Astrocyte (in vitro differentiated cells and primary cell): ENCODE measurements around the gene KIAA1549. TPM values are rescaled to one million over a fixed set of nuclear protein-coding genes. Genes with fewer than 3 reads are reported as not detected.

ENCODE experiments used
- DNase-seq: peaks from one replicate; pipeline ENCODE4 v3.0.0-alpha.2; 2010; ENCODE audit warnings: low read depth
- FAIRE-seq: peaks from 2 replicates; lab custom pipeline; 2011; peaks lifted over from hg19 to GRCh38; lab: Jason Lieb, UNC
- H2AFZ ChIP-seq: 2 replicates; pipeline ENCODE4 v1.6.0; 2012; ENCODE audit warnings: low read depth, low read length, inconsistent platforms
- H3K27ac ChIP-seq: 2 replicates; pipeline ENCODE4 v1.5.1; 2011; ENCODE audit warnings: low read depth, low read length, inconsistent platforms
- H3K27me3 ChIP-seq: 2 replicates; pipeline ENCODE4 v1.6.0; 2011; ENCODE audit warnings: low read length, inconsistent platforms; ENCODE audit not compliant: insufficient read depth
- H3K36me3 ChIP-seq: 2 replicates; pipeline ENCODE4 v1.5.1; 2011; ENCODE audit warnings: low read length, inconsistent platforms; ENCODE audit not compliant: insufficient read depth
- H3K4me1 ChIP-seq: 2 replicates; pipeline ENCODE4 v1.5.1; 2011; ENCODE audit warnings: low read length, inconsistent platforms; ENCODE audit not compliant: insufficient read depth
- H3K4me2 ChIP-seq: 2 replicates; pipeline ENCODE4 v1.6.0; 2012; ENCODE audit warnings: low read length, inconsistent platforms
- H3K4me3 ChIP-seq: 2 replicates; pipeline ENCODE4 v1.5.1; 2011; ENCODE audit warnings: low read depth, mild to moderate bottlenecking, low read length, inconsistent platforms; ENCODE audit not compliant: insufficient read depth
- H3K79me2 ChIP-seq: 2 replicates; pipeline ENCODE4 v1.6.0; 2012; ENCODE audit warnings: mild to moderate bottlenecking, low read length, inconsistent platforms; ENCODE audit not compliant: insufficient read depth
- H3K9ac ChIP-seq: 2 replicates; pipeline ENCODE4 v1.6.0; 2012; ENCODE audit warnings: mild to moderate bottlenecking, low read length, inconsistent platforms
- H3K9me3 ChIP-seq: 2 replicates; pipeline ENCODE4 v1.5.1; 2012; ENCODE audit warnings: low read depth, mild to moderate bottlenecking, low read length, inconsistent platforms; ENCODE audit not compliant: insufficient read depth
- H4K20me1 ChIP-seq: 2 replicates; pipeline ENCODE4 v1.6.0; 2012; ENCODE audit warnings: low read length, inconsistent platforms; ENCODE audit not compliant: insufficient read depth
- H3K27ac Mint-ChIP-seq: one replicate; pipeline ENCODE4 v1.8.0; 2021; ENCODE audit warnings: mild to moderate bottlenecking, mixed read lengths; ENCODE audit not compliant: unreplicated experiment
- H3K27me3 Mint-ChIP-seq: one replicate; pipeline ENCODE4 v1.8.0; 2021; ENCODE audit warnings: low read depth, mixed read lengths; ENCODE audit not compliant: unreplicated experiment
- H3K36me3 Mint-ChIP-seq: one replicate; pipeline ENCODE4 v1.8.0; 2021; ENCODE audit warnings: low read depth, mixed read lengths; ENCODE audit not compliant: unreplicated experiment
- H3K4me1 Mint-ChIP-seq: one replicate; pipeline ENCODE4 v1.8.0; 2021; ENCODE audit warnings: low read depth, mixed read lengths; ENCODE audit not compliant: unreplicated experiment
- H3K4me3 Mint-ChIP-seq: one replicate; pipeline ENCODE4 v1.8.0; 2021; ENCODE audit warnings: mild to moderate bottlenecking, moderate library complexity, mixed read lengths; ENCODE audit not compliant: unreplicated experiment
- H3K9me3 Mint-ChIP-seq: one replicate; pipeline ENCODE4 v1.8.0; 2021; ENCODE audit warnings: mild to moderate bottlenecking, mixed read lengths; ENCODE audit not compliant: unreplicated experiment
- EZH2 ChIP-seq: IDR thresholded peaks from 2 replicates; pipeline ENCODE4 v1.6.1; 2012; ENCODE audit warnings: mild to moderate bottlenecking, low read length, inconsistent platforms; ENCODE audit not compliant: insufficient read depth
- total RNA-seq: library from RNA; stranded (reverse); gene quantifications from 2 replicates; pipeline ENCODE4 v1.2.1, GENCODE V29; 2021
- TF ChIP-seq, protein P1 (sequence below): IDR thresholded peaks from 2 replicates; pipeline ENCODE4 v1.5.1; 2011; ENCODE audit warnings: low read depth, mild to moderate bottlenecking, inconsistent platforms, low read length, moderate library complexity; ENCODE audit not compliant: insufficient read depth

Gene KIAA1549
- total RNA-seq, 1 donor from 2014 or later = 10.3 TPM

DNA sequence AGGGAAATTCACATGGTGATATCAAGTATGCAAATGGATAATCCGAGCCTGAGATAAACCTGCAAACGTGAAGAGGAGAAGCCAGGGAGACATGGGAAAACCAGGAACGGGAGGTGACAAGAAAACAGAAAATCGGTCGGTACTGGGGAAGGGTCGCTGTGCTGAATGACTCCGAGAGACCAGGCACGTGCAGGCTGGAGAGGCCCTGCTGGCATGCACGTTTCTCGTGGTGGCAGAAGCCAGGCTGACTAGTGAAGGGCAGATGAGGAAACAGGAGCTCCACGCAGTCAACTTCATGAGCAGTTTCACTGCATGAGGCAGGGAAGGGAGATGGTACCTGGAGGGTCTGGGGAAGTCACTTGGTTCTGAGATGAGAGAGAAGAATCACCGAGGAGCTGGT lies 48.3 kb downstream of the KIAA1549 start:
- H2AFZ ChIP-seq = no peak overlapping the region
- DNase-seq = no peak
- Mint-ChIP-seq H3K9me3 (no peaks in the 10 kb centered on the region), H3K4me3 (peak overlapping the region; percentile 34), H3K27me3 (no peaks in the 10 kb centered on the region), H3K36me3 (peaks cover 15% of the 10 kb centered on the region), H3K27ac (no peak overlapping the region), H3K4me1 (peaks cover 20% of the 10 kb centered on the region)
- peaks cover 20% of the 10 kb centered on the region for H3K4me1 ChIP-seq
- H3K4me2 ChIP-seq = no peak overlapping the region
- no peaks in the 10 kb centered on the region for H4K20me1 ChIP-seq
- no peaks in the 10 kb centered on the region for H3K9me3 ChIP-seq
- H3K4me3 ChIP-seq = no peak overlapping the region
- H3K36me3 ChIP-seq = no peaks in the 10 kb centered on the region
- no peaks in the 10 kb centered on the region for H3K79me2 ChIP-seq
- TF ChIP-seq EZH2 = no peak
- TF ChIP-seq, protein P1, sequence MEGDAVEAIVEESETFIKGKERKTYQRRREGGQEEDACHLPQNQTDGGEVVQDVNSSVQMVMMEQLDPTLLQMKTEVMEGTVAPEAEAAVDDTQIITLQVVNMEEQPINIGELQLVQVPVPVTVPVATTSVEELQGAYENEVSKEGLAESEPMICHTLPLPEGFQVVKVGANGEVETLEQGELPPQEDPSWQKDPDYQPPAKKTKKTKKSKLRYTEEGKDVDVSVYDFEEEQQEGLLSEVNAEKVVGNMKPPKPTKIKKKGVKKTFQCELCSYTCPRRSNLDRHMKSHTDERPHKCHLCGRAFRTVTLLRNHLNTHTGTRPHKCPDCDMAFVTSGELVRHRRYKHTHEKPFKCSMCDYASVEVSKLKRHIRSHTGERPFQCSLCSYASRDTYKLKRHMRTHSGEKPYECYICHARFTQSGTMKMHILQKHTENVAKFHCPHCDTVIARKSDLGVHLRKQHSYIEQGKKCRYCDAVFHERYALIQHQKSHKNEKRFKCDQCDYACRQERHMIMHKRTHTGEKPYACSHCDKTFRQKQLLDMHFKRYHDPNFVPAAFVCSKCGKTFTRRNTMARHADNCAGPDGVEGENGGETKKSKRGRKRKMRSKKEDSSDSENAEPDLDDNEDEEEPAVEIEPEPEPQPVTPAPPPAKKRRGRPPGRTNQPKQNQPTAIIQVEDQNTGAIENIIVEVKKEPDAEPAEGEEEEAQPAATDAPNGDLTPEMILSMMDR = no peak
- no peaks in the 10 kb centered on the region for H3K27me3 ChIP-seq
- no peak overlapping the region for H3K27ac ChIP-seq
- no peak for FAIRE-seq
- no peak overlapping the region for H3K9ac ChIP-seq

DNA sequence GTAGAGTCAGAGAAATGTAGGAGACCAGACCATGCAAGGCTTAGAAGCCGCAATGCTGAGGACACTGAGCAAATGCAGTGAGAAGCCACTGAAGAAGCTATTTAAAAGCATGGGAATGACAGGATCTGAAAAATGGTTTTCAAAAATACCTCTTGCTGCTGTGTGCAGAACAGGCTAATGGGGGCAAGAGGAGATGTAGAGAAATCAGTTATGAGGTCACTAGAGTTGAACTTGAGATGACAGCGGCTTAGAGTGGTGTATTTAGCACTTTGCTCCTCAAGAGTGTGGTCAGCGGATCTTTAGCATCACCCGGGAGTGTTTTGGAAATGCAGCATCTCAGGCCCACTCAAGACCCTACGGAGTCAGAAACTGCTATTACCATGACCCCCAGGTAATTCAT lies 48.8 kb downstream of the KIAA1549 start:
- no peaks in the 10 kb centered on the region for H3K36me3 ChIP-seq
- H3K9me3 ChIP-seq = no peaks in the 10 kb centered on the region
- no peak overlapping the region for H3K27ac ChIP-seq
- FAIRE-seq = no peak
- TF ChIP-seq, protein P1 = no peak
- no peak for TF ChIP-seq EZH2
- no peaks in the 10 kb centered on the region for H4K20me1 ChIP-seq
- Mint-ChIP-seq H3K27ac (no peak overlapping the region), H3K36me3 (peaks cover 15% of the 10 kb centered on the region), H3K4me3 (peak overlapping the region; percentile 34), H3K4me1 (peaks cover 20% of the 10 kb centered on the region), H3K9me3 (no peaks in the 10 kb centered on the region), H3K27me3 (no peaks in the 10 kb centered on the region)
- no peak overlapping the region for H3K4me2 ChIP-seq
- H2AFZ ChIP-seq = no peak overlapping the region
- no peaks in the 10 kb centered on the region for H3K79me2 ChIP-seq
- H3K27me3 ChIP-seq = no peaks in the 10 kb centered on the region
- H3K4me1 ChIP-seq = peaks cover 20% of the 10 kb centered on the region
- no peak overlapping the region for H3K9ac ChIP-seq
- no peak for DNase-seq
- H3K4me3 ChIP-seq = no peak overlapping the region

DNA sequence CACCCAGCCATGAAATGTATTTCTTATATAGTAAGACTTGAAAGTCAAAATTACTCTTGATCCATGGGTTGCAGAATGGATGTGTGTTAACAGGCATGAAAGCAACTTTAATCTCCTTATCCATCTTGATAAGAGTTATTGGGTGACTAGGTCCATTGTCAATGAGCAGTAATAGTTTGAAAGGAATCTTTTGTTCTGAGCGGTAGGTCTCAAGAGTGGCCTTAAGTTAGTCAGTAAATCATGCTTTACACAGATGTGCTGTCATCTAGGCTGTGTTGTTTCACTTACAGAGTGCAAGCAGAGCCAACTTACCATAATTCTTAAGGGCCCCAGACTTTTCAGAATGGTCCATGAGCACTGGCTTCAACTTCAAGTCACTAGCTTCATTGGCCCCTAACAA lies 51.2 kb downstream of the KIAA1549 start:
- H3K4me1 Mint-ChIP-seq = peaks cover 18% of the 10 kb centered on the region
- peaks cover 4% of the 10 kb centered on the region for H4K20me1 ChIP-seq
- no peak overlapping the region for H3K9ac ChIP-seq
- peaks cover 15% of the 10 kb centered on the region for H3K36me3 Mint-ChIP-seq
- H3K79me2 ChIP-seq = no peaks in the 10 kb centered on the region
- no peak overlapping the region for H3K27ac ChIP-seq
- no peaks in the 10 kb centered on the region for H3K36me3 ChIP-seq
- H3K9me3 ChIP-seq = no peaks in the 10 kb centered on the region
- TF ChIP-seq, protein P1 = no peak
- TF ChIP-seq EZH2 = no peak
- H3K4me3 Mint-ChIP-seq = no peak overlapping the region
- no peak overlapping the region for H3K27ac Mint-ChIP-seq
- H3K27me3 Mint-ChIP-seq = no peaks in the 10 kb centered on the region
- DNase-seq = no peak
- no peak overlapping the region for H3K4me3 ChIP-seq
- FAIRE-seq = no peak
- H3K27me3 ChIP-seq = no peaks in the 10 kb centered on the region
- H3K4me2 ChIP-seq = no peak overlapping the region
- H3K4me1 ChIP-seq = peaks cover 11% of the 10 kb centered on the region
- no peaks in the 10 kb centered on the region for H3K9me3 Mint-ChIP-seq
- no peak overlapping the region for H2AFZ ChIP-seq
